Smooth muscle cell (in vitro differentiated cells): ENCODE results near the gene TCEAL5. TPM values are rescaled to one million over a fixed set of nuclear protein-coding genes. Genes with fewer than 3 reads are reported as not detected.

Source experiments
- DNase-seq: peaks from one replicate; lab custom pipeline; 2025; ENCODE audit not compliant: unreplicated experiment; lab: John Stamatoyannopoulos, UW
- H2AFZ ChIP-seq: fragments of 200-600 bp; sonication (generic); 2 replicates; pipeline ENCODE4 v1.6.0; 2016; ENCODE audit warnings: antibody characterized with exemption, low read depth, mild to moderate bottlenecking
- H3F3A ChIP-seq: fragments of 200-600 bp; sonication (generic); 2 replicates; pipeline ENCODE4 v1.6.0; 2017; ENCODE audit warnings: antibody characterized with exemption, low read depth
- H3K27ac ChIP-seq: fragments of 200-600 bp; sonication (generic); 2 replicates; pipeline ENCODE4 v1.5.1; 2016; ENCODE audit warnings: low read depth, mild to moderate bottlenecking
- H3K27me3 ChIP-seq: fragments of 200-600 bp; sonication (generic); 2 replicates; pipeline ENCODE4 v1.6.1; 2016; ENCODE audit warnings: low read depth, mild to moderate bottlenecking
- H3K36me3 ChIP-seq: fragments of 200-600 bp; sonication (generic); 2 replicates; pipeline ENCODE4 v1.5.1; 2016; ENCODE audit warnings: low read depth
- H3K4me1 ChIP-seq: fragments of 200-600 bp; sonication (generic); 2 replicates; pipeline ENCODE4 v1.5.1; 2016; ENCODE audit warnings: low read depth
- H3K4me2 ChIP-seq: fragments of 200-600 bp; sonication (generic); 2 replicates; pipeline ENCODE4 v1.6.0; 2016; ENCODE audit warnings: mild to moderate bottlenecking
- H3K4me3 ChIP-seq: fragments of 200-600 bp; sonication (generic); 2 replicates; pipeline ENCODE4 v1.5.1; 2016; ENCODE audit warnings: mild to moderate bottlenecking
- H3K79me2 ChIP-seq: fragments of 200-600 bp; sonication (generic); 2 replicates; pipeline ENCODE4 v1.6.0; 2016; ENCODE audit warnings: low read depth, mild to moderate bottlenecking
- H3K9ac ChIP-seq: fragments of 200-600 bp; sonication (generic); 2 replicates; pipeline ENCODE4 v1.6.0; 2016; ENCODE audit warnings: low read depth
- H3K9me3 ChIP-seq: fragments of 200-600 bp; sonication (generic); replicated peaks from 2 replicates; pipeline ENCODE4 v1.5.1; 2016; ENCODE audit warnings: low read depth
- H4K20me1 ChIP-seq: fragments of 200-600 bp; sonication (generic); 2 replicates; pipeline ENCODE4 v1.6.0; 2016; ENCODE audit warnings: low read depth
- WGBS: methylation state at CpG from one replicate; pipeline ENCODE4 v1.1.7; 2016; ENCODE audit warnings: low lambda C conversion rate; 5-methylcytosine and 5-hydroxymethylcytosine counted together
- polyA plus RNA-seq: library from polyadenylated mRNA; unstranded; fragments of >200 nt; fragmentation: Nextera tagmentation; extraction: Ambion mirVana; gene quantifications from 2 replicates; pipeline ENCODE4 v1.2.1, GENCODE V29; 2016
- total RNA-seq: library from RNA; depleted of rRNA; stranded (reverse); fragments of >200 nt; gene quantifications from 2 replicates; pipeline ENCODE4 v1.2.3, GENCODE V29; 2014
- TF ChIP-seq, protein P1 (sequence below): fragments of 200-600 bp; sonication (generic); IDR thresholded peaks from 2 replicates; pipeline ENCODE4 v1.5.1; 2017; ENCODE audit warnings: borderline replicate concordance, mild to moderate bottlenecking, antibody characterized with exemption; ENCODE audit not compliant: insufficient read depth, poor library complexity, severe bottlenecking

Gene TCEAL5
- total and polyA plus RNA-seq, 2 experiments from 2014 or later = not detected

DNA sequence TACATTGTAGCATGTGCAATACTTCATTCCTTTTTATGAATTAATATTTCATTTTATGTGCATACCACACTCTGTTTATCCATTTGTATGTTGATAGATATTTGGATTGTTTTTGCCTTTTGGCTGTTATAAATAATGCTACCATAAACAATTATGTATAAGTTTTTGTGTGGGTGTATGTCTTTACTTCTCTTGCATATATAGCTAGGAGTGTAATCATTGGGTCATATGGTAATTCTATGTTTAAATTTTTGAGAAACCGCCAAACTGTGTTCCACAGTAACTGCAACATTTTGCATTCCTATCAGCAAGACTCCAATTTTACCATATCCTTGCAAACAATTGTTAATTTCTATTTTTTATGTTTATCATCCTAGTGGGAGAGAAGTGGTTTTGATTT is 3.1 kb upstream of the TCEAL5 start:
- TF ChIP-seq, protein P1, sequence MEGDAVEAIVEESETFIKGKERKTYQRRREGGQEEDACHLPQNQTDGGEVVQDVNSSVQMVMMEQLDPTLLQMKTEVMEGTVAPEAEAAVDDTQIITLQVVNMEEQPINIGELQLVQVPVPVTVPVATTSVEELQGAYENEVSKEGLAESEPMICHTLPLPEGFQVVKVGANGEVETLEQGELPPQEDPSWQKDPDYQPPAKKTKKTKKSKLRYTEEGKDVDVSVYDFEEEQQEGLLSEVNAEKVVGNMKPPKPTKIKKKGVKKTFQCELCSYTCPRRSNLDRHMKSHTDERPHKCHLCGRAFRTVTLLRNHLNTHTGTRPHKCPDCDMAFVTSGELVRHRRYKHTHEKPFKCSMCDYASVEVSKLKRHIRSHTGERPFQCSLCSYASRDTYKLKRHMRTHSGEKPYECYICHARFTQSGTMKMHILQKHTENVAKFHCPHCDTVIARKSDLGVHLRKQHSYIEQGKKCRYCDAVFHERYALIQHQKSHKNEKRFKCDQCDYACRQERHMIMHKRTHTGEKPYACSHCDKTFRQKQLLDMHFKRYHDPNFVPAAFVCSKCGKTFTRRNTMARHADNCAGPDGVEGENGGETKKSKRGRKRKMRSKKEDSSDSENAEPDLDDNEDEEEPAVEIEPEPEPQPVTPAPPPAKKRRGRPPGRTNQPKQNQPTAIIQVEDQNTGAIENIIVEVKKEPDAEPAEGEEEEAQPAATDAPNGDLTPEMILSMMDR = no peak
- Histone ChIP-seq H3K27me3 (no peaks in the 10 kb centered on the region), H3F3A (no peaks in the 10 kb centered on the region), H3K36me3 (no peaks in the 10 kb centered on the region), H3K27ac (no peak overlapping the region), H3K79me2 (no peaks in the 10 kb centered on the region), H4K20me1 (no peaks in the 10 kb centered on the region), H3K9me3 (peaks cover 2% of the 10 kb centered on the region), H3K4me3 (no peak overlapping the region), H3K9ac (no peak overlapping the region), H3K4me2 (no peak overlapping the region), H2AFZ (no peak overlapping the region), H3K4me1 (no peaks in the 10 kb centered on the region)
- no peak for DNase-seq
- WGBS = 67% methylated on average over 1 of the region's 1 CpG

DNA sequence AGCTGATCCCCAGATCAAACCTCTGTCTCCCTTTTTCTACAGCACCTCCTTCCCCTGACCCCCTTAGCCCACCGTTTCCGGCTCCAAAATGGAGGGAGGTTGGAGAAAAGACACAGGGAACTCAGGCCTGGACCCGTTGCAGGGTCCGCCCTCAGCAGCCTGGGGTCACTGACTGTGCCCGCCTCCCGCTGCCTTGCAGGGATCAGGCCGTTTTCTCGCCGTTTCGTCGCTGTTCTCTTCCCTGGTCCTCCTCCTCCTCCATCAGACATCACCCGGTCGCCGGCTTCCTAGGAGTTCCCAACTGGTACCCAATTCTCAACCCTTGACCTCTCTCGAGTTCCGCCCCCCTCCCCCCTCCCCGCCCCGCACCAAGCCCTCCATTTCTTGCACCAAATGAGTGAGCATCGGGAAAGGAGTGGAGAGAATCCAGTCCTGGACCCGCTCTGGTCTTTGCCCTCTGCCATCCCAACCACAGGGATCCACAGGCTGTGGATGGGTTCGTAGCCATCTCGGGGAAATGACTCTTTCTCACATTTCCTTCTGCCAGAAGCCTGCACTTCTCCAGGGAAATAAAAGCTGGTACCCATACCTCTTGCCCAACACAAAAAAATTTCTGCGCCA is 493 bp downstream of the TCEAL5 start:
- no peak for DNase-seq
- Histone ChIP-seq H3K27me3 (no peaks in the 10 kb centered on the region), H3K9me3 (peaks cover 2% of the 10 kb centered on the region), H3K9ac (no peak overlapping the region), H3F3A (no peaks in the 10 kb centered on the region), H3K4me1 (no peaks in the 10 kb centered on the region), H3K79me2 (no peaks in the 10 kb centered on the region), H2AFZ (no peak overlapping the region), H4K20me1 (no peaks in the 10 kb centered on the region), H3K4me3 (no peak overlapping the region), H3K36me3 (no peaks in the 10 kb centered on the region), H3K4me2 (no peak overlapping the region), H3K27ac (no peak overlapping the region)
- TF ChIP-seq, protein P1 = no peak
- WGBS = 84% methylated on average over 20 of the region's 23 CpGs

DNA sequence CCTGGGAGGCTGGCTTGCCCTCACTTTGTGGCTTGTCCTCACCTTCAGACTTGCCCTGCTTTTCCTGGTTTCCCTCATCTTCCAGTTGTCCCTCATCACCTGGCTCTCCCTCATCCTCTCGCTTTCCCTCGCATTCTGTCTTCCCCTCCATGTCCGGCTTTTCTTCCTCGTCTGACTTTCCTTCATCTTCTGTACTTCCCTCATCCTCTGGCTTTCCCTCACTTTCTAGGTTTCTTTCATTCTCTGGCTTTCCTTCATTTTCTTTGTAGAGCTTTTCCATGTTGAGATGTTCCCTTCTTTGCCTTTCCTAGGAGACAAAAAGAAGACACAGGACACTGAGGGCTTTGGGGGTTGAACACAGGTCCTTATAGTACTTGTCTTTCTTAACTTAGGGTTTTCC is 2.3 kb downstream of the TCEAL5 start:
- no peaks in the 10 kb centered on the region for H4K20me1 ChIP-seq
- no peak overlapping the region for H3K27ac ChIP-seq
- H3K4me2 ChIP-seq = no peak overlapping the region
- H3K4me3 ChIP-seq = no peak overlapping the region
- no peaks in the 10 kb centered on the region for H3K27me3 ChIP-seq
- TF ChIP-seq, protein P1 = no peak
- DNase-seq = no peak
- peaks cover under 1% of the 10 kb centered on the region for H3K9me3 ChIP-seq
- H3K79me2 ChIP-seq = no peaks in the 10 kb centered on the region
- H3K36me3 ChIP-seq = no peaks in the 10 kb centered on the region
- H3K9ac ChIP-seq = no peak overlapping the region
- no peak overlapping the region for H2AFZ ChIP-seq
- H3K4me1 ChIP-seq = no peaks in the 10 kb centered on the region
- no peaks in the 10 kb centered on the region for H3F3A ChIP-seq
- WGBS = 95% methylated on average over 4 of the region's 4 CpGs

DNA sequence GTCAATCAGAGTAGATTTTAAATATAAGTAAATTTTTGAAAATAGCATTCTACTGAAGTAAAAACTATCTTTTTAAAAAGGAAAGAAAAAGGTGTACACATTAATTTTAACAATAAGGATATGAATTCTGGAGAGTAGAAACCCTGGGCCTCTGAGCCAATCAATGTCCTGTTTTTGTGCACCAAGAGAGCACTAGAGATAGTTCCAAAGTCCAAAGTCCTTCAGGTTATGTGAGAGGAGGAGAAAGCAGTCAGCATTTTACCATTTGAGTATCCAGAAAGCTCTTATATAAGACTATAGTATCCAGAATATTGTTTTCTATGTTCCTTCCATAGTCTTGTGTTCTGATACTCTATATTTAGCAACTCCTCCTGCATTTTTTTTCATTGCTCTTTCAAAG is 18.3 kb downstream of the TCEAL5 start:
- Histone ChIP-seq H3K9me3 (no peaks in the 10 kb centered on the region), H3F3A (no peaks in the 10 kb centered on the region), H3K4me2 (no peak overlapping the region), H2AFZ (no peak overlapping the region), H3K27me3 (no peaks in the 10 kb centered on the region), H3K27ac (no peak overlapping the region), H3K79me2 (no peaks in the 10 kb centered on the region), H3K4me1 (peaks cover 6% of the 10 kb centered on the region), H3K36me3 (no peaks in the 10 kb centered on the region), H3K9ac (no peak overlapping the region), H3K4me3 (no peak overlapping the region), H4K20me1 (no peaks in the 10 kb centered on the region)
- TF ChIP-seq, protein P1 = no peak
- DNase-seq = no peak
